NCI-H748 (cell line): ENCODE measurements around the gene NR2C2.

Source experiments
- DNase-seq: peaks from one replicate; lab custom pipeline; 2025; ENCODE audit not compliant: unreplicated experiment; lab: John Stamatoyannopoulos, UW

Gene NR2C2

GRCh38 chr3:14921034-14921616, 26.3 kb upstream of the NR2C2 start:
- peak; percentile 64 for DNase-seq

GRCh38 chr3:14921811-14922705, 25.3 kb upstream of the NR2C2 start:
- DNase-seq = no peak

- DNase-seq = no peak
These were observed 24.5 kb upstream of the NR2C2 start for GRCh38 chr3:14922863-14923262.

GRCh38 chr3:14923476-14923875, 23.9 kb upstream of the NR2C2 start:
- DNase-seq = no peak

GRCh38 chr3:14925729-14926591, 21.4 kb upstream of the NR2C2 start:
- peak; percentile 56 for DNase-seq

GRCh38 chr3:14926592-14926991, 20.8 kb upstream of the NR2C2 start:
- no peak for DNase-seq

- no peak for DNase-seq
These were observed 20.1 kb upstream of the NR2C2 start for GRCh38 chr3:14927308-14927707.

GRCh38 chr3:14929310-14930074, 17.9 kb upstream of the NR2C2 start:
- no peak for DNase-seq

- no peak for DNase-seq
These were observed 13.5 kb upstream of the NR2C2 start for GRCh38 chr3:14933820-14934425.

- DNase-seq = no peak
These were observed 11.6 kb upstream of the NR2C2 start for GRCh38 chr3:14935592-14936345.

- no peak for DNase-seq
These were observed 8.4 kb upstream of the NR2C2 start for GRCh38 chr3:14938954-14939353.

- no peak for DNase-seq
These were observed 5.5 kb upstream of the NR2C2 start for GRCh38 chr3:14941871-14942270.

GRCh38 chr3:14943042-14943441, 4.3 kb upstream of the NR2C2 start:
- DNase-seq = no peak

GRCh38 chr3:14946236-14946635, 1.1 kb upstream of the NR2C2 start:
- DNase-seq = no peak

GRCh38 chr3:14946739-14947099, 664 bp upstream of the NR2C2 start:
- no peak for DNase-seq

- peak; percentile 94 for DNase-seq
These were observed 664 bp downstream of the NR2C2 start for GRCh38 chr3:14947886-14948608.

GRCh38 chr3:14948609-14949038, 1.2 kb downstream of the NR2C2 start:
- DNase-seq = no peak

- DNase-seq = no peak
These were observed 1.7 kb downstream of the NR2C2 start for GRCh38 chr3:14949126-14949525.

- DNase-seq = no peak
These were observed 2.9 kb downstream of the NR2C2 start for GRCh38 chr3:14950274-14950673.
